WERI-Rb-1 (cell line): ENCODE results near the gene MAL.

Source experiments
- DNase-seq: peaks from one replicate; pipeline ENCODE4 v3.0.0-alpha.2; 2020
- H3K27ac ChIP-seq: fragments of 250-450 bp; sonication (Bioruptor Pico); 2 replicates; pipeline ENCODE4 v1.5.1; 2020; ENCODE audit warnings: mild to moderate bottlenecking, moderate library complexity
- H3K27me3 ChIP-seq: fragments of 250-450 bp; sonication (Bioruptor Pico); 2 replicates; pipeline ENCODE4 v1.5.1; 2021; ENCODE audit warnings: mild to moderate bottlenecking, low read depth, moderate library complexity; ENCODE audit not compliant: insufficient read depth, severe bottlenecking
- H3K36me3 ChIP-seq: fragments of 250-450 bp; sonication (Bioruptor Pico); 2 replicates; pipeline ENCODE4 v1.5.1; 2020; ENCODE audit warnings: mild to moderate bottlenecking, moderate library complexity
- H3K4me3 ChIP-seq: 2 replicates; pipeline ENCODE4 v1.5.1; 2011; ENCODE audit warnings: low read depth, mild to moderate bottlenecking, control low read depth, low read length
- H3K9me3 ChIP-seq: fragments of 250-450 bp; sonication (Bioruptor Pico); 2 replicates; pipeline ENCODE4 v1.5.1; 2021; ENCODE audit warnings: mild to moderate bottlenecking, moderate library complexity; ENCODE audit not compliant: severe bottlenecking
- CTCF ChIP-seq: IDR thresholded peaks from 2 replicates; pipeline ENCODE4 v1.5.1; 2011; ENCODE audit warnings: low read depth, mild to moderate bottlenecking, control low read depth, inconsistent platforms, low read length

MAL gene

GRCh38 chr2:95063086-95063958 is 37.8 kb downstream of the MAL start:
- DNase-seq: no peak
- no peaks in the 10 kb centered on the region for H3K27me3 ChIP-seq
- H3K36me3 ChIP-seq: no peaks in the 10 kb centered on the region
- no peak overlapping the region for H3K4me3 ChIP-seq
- H3K9me3 ChIP-seq: no peaks in the 10 kb centered on the region
- TF ChIP-seq CTCF: no peak
- no peak overlapping the region for H3K27ac ChIP-seq

- no peaks in the 10 kb centered on the region for H3K9me3 ChIP-seq
- no peak for DNase-seq
- H3K27ac ChIP-seq: no peak overlapping the region
- no peak overlapping the region for H3K4me3 ChIP-seq
- TF ChIP-seq CTCF: no peak
- H3K27me3 ChIP-seq: no peaks in the 10 kb centered on the region
- no peaks in the 10 kb centered on the region for H3K36me3 ChIP-seq
Observed at GRCh38 chr2:95068256-95068655, 42.7 kb downstream of the MAL start.

- no peak for TF ChIP-seq CTCF
- H3K36me3 ChIP-seq: no peaks in the 10 kb centered on the region
- no peak overlapping the region for H3K27ac ChIP-seq
- no peaks in the 10 kb centered on the region for H3K27me3 ChIP-seq
- no peaks in the 10 kb centered on the region for H3K9me3 ChIP-seq
- H3K4me3 ChIP-seq: no peak overlapping the region
- DNase-seq: no peak
Observed at GRCh38 chr2:95069465-95069864, 44.0 kb downstream of the MAL start.

- H3K4me3 ChIP-seq: no peak overlapping the region
- no peaks in the 10 kb centered on the region for H3K9me3 ChIP-seq
- no peaks in the 10 kb centered on the region for H3K36me3 ChIP-seq
- no peaks in the 10 kb centered on the region for H3K27me3 ChIP-seq
- no peak for DNase-seq
- no peak for TF ChIP-seq CTCF
- H3K27ac ChIP-seq: no peak overlapping the region
Observed at GRCh38 chr2:95071856-95072255, 46.3 kb downstream of the MAL start.

GRCh38 chr2:95072424-95072823 is 46.9 kb downstream of the MAL start:
- TF ChIP-seq CTCF: no peak
- Histone ChIP-seq H3K4me3 (no peak overlapping the region), H3K9me3 (no peaks in the 10 kb centered on the region), H3K36me3 (no peaks in the 10 kb centered on the region), H3K27ac (no peak overlapping the region), H3K27me3 (no peaks in the 10 kb centered on the region)
- DNase-seq: no peak
